ENCODE data around the gene ACTBL2. TPM values are rescaled to one million over a fixed set of nuclear protein-coding genes. Genes with fewer than 3 reads are reported as not detected.
A peak's percentile ranks its signal among the peaks of the same experiment; 100 is the strongest.

The ACTBL2 gene
- total RNA-seq, 2 donors from 2014 or later: 0.12 TPM; not detected in 1

GRCh38 chr5:57435701-57436134 is 46.9 kb downstream of the ACTBL2 start:
- H3K27ac ChIP-seq: no peak overlapping the region
- TF ChIP-seq, protein P1, sequence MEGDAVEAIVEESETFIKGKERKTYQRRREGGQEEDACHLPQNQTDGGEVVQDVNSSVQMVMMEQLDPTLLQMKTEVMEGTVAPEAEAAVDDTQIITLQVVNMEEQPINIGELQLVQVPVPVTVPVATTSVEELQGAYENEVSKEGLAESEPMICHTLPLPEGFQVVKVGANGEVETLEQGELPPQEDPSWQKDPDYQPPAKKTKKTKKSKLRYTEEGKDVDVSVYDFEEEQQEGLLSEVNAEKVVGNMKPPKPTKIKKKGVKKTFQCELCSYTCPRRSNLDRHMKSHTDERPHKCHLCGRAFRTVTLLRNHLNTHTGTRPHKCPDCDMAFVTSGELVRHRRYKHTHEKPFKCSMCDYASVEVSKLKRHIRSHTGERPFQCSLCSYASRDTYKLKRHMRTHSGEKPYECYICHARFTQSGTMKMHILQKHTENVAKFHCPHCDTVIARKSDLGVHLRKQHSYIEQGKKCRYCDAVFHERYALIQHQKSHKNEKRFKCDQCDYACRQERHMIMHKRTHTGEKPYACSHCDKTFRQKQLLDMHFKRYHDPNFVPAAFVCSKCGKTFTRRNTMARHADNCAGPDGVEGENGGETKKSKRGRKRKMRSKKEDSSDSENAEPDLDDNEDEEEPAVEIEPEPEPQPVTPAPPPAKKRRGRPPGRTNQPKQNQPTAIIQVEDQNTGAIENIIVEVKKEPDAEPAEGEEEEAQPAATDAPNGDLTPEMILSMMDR (IDR thresholded peaks at IDR 0.05): no peak
- H3K4me1 ChIP-seq: peaks cover 0 to 7% of the 10 kb centered on the region in 2 donors
- no peaks in the 10 kb centered on the region for H3K36me3 ChIP-seq
- no peak for DNase-seq (ENCODE audit: low spot score)
- H3K9me3 ChIP-seq: no peaks in the 10 kb centered on the region
- no peaks in the 10 kb centered on the region for H3K27me3 ChIP-seq
- no peak overlapping the region for H3K4me3 ChIP-seq

GRCh38 chr5:57434683-57435082 is 47.9 kb downstream of the ACTBL2 start:
- Histone ChIP-seq H3K9me3 (no peaks in the 10 kb centered on the region), H3K4me3 (no peak overlapping the region), H3K27me3 (no peaks in the 10 kb centered on the region), H3K36me3 (no peaks in the 10 kb centered on the region), H3K4me1 (peaks cover 0 to 7% of the 10 kb centered on the region in 2 donors), H3K27ac (no peak overlapping the region)
- TF ChIP-seq, protein P1 (IDR thresholded peaks at IDR 0.05): no peak
- no peak for DNase-seq (ENCODE audit: low spot score)

- H3K4me3 ChIP-seq: no peak overlapping the region
- H3K27ac ChIP-seq: no peak overlapping the region
- TF ChIP-seq, protein P1 (IDR thresholded peaks at IDR 0.05): no peak
- no peaks in the 10 kb centered on the region for H3K27me3 ChIP-seq
- no peak for DNase-seq (ENCODE audit: low spot score)
- no peaks in the 10 kb centered on the region for H3K36me3 ChIP-seq
- peaks cover 0 to 7% of the 10 kb centered on the region in 2 donors for H3K4me1 ChIP-seq
- no peaks in the 10 kb centered on the region for H3K9me3 ChIP-seq
These were observed 48.4 kb downstream of the ACTBL2 start for GRCh38 chr5:57434227-57434640.

GRCh38 chr5:57432876-57433275 is 49.7 kb downstream of the ACTBL2 start:
- no peak for DNase-seq (ENCODE audit: low spot score)
- TF ChIP-seq, protein P1 (IDR thresholded peaks at IDR 0.05): peak in 1 of 2 donors; percentile 15
- Histone ChIP-seq H3K36me3 (no peaks in the 10 kb centered on the region), H3K4me1 (peaks cover 0 to 7% of the 10 kb centered on the region in 2 donors), H3K27ac (no peak overlapping the region), H3K27me3 (no peaks in the 10 kb centered on the region), H3K4me3 (no peak overlapping the region), H3K9me3 (no peaks in the 10 kb centered on the region)

- H3K27ac ChIP-seq: no peak overlapping the region
- DNase-seq (ENCODE audit: low spot score): no peak
- H3K27me3 ChIP-seq: no peaks in the 10 kb centered on the region
- H3K36me3 ChIP-seq: no peaks in the 10 kb centered on the region
- no peaks in the 10 kb centered on the region for H3K9me3 ChIP-seq
- H3K4me1 ChIP-seq: peaks cover 0 to 7% of the 10 kb centered on the region in 2 donors
- no peak overlapping the region for H3K4me3 ChIP-seq
- TF ChIP-seq, protein P1 (IDR thresholded peaks at IDR 0.05): no peak
These were observed 50.9 kb downstream of the ACTBL2 start for GRCh38 chr5:57431759-57432158.
